Sigmoid colon (tissue), 4 donors: ENCODE results near the gene KCTD18.

Experiments used
- POLR2AphosphoS5 ChIP-seq, 4 donors: sonication (generic); formaldehyde crosslinking; IDR thresholded peaks; one replicate each; pipeline ENCODE4 v1.6.1; 2017; ENCODE audit warnings: antibody characterized with exemption in 4 of 4
- TF ChIP-seq, protein P1 (sequence below), 4 experiments: fragments of 450-650 bp in 3 of 4; fragments of 200-600 bp in 1 of 4; IDR thresholded peaks; one replicate each; pipeline ENCODE4 v1.5.1; 2016 to 2019; ENCODE audit warnings: antibody characterized with exemption in 4 of 4, mild to moderate bottlenecking in 3 of 4, moderate library complexity in 2 of 4

DNA sequence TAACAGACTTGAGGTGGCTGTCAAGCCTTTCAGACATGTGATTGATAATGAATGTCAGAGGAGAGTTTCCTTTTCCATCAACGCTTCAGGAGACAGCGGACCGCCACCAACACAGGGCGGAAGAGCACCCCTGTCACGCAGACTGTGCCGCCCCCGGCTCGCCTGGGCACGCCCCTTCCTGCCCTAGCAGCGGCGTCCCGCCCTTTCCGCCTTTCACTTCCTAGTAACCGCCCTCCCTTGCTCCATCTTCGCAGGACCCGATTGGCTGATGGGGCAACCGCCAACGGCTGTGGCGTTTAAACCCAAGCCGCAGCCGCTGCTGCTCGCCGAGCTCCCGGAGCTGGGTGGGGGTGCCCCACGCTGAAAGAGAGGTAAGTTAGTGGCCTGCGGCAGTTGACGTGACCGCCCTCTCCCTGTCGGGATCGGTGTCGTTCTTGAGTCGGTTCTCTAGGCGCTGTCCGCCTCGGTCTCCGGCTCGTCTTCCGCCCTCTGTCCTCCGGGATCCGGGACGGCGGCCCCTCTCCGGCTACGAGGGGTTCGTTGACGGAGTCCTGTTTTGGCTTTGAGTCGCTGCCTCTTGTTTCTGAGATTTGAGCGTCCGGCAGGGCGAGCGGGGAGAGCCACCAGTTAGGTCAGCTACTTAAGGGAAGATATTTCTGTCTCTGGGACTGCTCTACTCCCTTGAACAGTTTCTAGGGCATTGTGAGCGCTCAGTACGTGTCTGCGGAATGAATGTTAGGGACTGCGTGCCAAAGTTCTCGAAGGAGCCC lies 16.2 kb upstream of the KCTD18 start, which contains the start of gene SGO2:
- TF ChIP-seq, protein P1, sequence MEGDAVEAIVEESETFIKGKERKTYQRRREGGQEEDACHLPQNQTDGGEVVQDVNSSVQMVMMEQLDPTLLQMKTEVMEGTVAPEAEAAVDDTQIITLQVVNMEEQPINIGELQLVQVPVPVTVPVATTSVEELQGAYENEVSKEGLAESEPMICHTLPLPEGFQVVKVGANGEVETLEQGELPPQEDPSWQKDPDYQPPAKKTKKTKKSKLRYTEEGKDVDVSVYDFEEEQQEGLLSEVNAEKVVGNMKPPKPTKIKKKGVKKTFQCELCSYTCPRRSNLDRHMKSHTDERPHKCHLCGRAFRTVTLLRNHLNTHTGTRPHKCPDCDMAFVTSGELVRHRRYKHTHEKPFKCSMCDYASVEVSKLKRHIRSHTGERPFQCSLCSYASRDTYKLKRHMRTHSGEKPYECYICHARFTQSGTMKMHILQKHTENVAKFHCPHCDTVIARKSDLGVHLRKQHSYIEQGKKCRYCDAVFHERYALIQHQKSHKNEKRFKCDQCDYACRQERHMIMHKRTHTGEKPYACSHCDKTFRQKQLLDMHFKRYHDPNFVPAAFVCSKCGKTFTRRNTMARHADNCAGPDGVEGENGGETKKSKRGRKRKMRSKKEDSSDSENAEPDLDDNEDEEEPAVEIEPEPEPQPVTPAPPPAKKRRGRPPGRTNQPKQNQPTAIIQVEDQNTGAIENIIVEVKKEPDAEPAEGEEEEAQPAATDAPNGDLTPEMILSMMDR (IDR thresholded peaks at IDR 0.05), result no peak
- TF ChIP-seq POLR2AphosphoS5 (IDR thresholded peaks at IDR 0.05), result peak; percentile 85 to 95 (median 90)
